Subcutaneous abdominal adipose tissue (tissue), 5 donors: ENCODE measurements around the gene ADCY7.
A peak's percentile ranks its signal among the peaks of the same experiment; 100 is the strongest.

Source experiments
- H3K27ac ChIP-seq: one replicate; pipeline ENCODE4 v1.7.0; 2013; ENCODE audit warnings: low read depth, mild to moderate bottlenecking, inconsistent platforms, low read length, moderate library complexity
- H3K27me3 ChIP-seq, 5 donors: one replicate each; pipeline ENCODE4 v1.7.0; 2013; ENCODE audit warnings: low read length in 5 of 5, inconsistent platforms in 1 of 5; ENCODE audit not compliant: control insufficient read depth in 5 of 5, insufficient read depth in 4 of 5
- H3K36me3 ChIP-seq, 5 donors: one replicate each; pipeline ENCODE4 v1.7.0; 2013; ENCODE audit warnings: low read length in 5 of 5; ENCODE audit not compliant: control insufficient read depth in 5 of 5, insufficient read depth in 5 of 5
- H3K4me1 ChIP-seq, 5 donors: one replicate each; pipeline ENCODE4 v1.7.0; 2013; ENCODE audit warnings: low read length in 5 of 5, mild to moderate bottlenecking in 3 of 5, moderate library complexity in 1 of 5; ENCODE audit not compliant: control insufficient read depth in 5 of 5, insufficient read depth in 5 of 5
- H3K4me3 ChIP-seq, 5 donors: one replicate each; pipeline ENCODE4 v1.7.0; 2013; ENCODE audit warnings: low read length in 5 of 5, low read depth in 1 of 5
- H3K9ac ChIP-seq, 5 donors: one replicate each; pipeline ENCODE4 v1.7.0; 2013; ENCODE audit warnings: low read length in 5 of 5, mild to moderate bottlenecking in 4 of 5, moderate library complexity in 3 of 5
- H3K9me3 ChIP-seq, 5 donors: one replicate each; pipeline ENCODE4 v1.7.0; 2013; ENCODE audit warnings: low read length in 5 of 5; ENCODE audit not compliant: control insufficient read depth in 5 of 5
- donor health status: healthy.
- donor health status: healthy.
- donor health status: healthy.
- donor health status: healthy.
- donor health status: healthy.

The ADCY7 gene

GRCh38 chr16:50267151-50267631 is 840 bp downstream of the ADCY7 start:
- peak overlapping the region in 4 of 5 donors; percentile 45 to 58 (median 57) for H3K4me3 ChIP-seq
- peak overlapping the region; percentile 37 for H3K27ac ChIP-seq
- no peaks in the 10 kb centered on the region for H3K27me3 ChIP-seq
- no peaks in the 10 kb centered on the region for H3K36me3 ChIP-seq
- H3K9ac ChIP-seq = peak overlapping the region in 4 of 5 donors; percentile 16 to 62 (median 37)
- peaks cover 3 to 66% (median 37%) of the 10 kb centered on the region in 5 donors for H3K4me1 ChIP-seq
- H3K9me3 ChIP-seq = no peaks in the 10 kb centered on the region

- Histone ChIP-seq H3K4me1 (peaks cover 2 to 66% (median 41%) of the 10 kb centered on the region in 5 donors), H3K27me3 (no peaks in the 10 kb centered on the region), H3K4me3 (peak overlapping the region in 2 of 5 donors; percentile 58), H3K9me3 (no peaks in the 10 kb centered on the region), H3K9ac (no peak overlapping the region), H3K27ac (no peak overlapping the region), H3K36me3 (no peaks in the 10 kb centered on the region)
Measured at GRCh38 chr16:50267651-50268050, 1.3 kb downstream of the ADCY7 start.

- Histone ChIP-seq H3K4me1 (peaks cover 0 to 66% (median 48%) of the 10 kb centered on the region in 5 donors), H3K4me3 (no peak overlapping the region), H3K27ac (no peak overlapping the region), H3K9me3 (no peaks in the 10 kb centered on the region), H3K9ac (no peak overlapping the region), H3K27me3 (no peaks in the 10 kb centered on the region), H3K36me3 (no peaks in the 10 kb centered on the region)
Measured at GRCh38 chr16:50268352-50268751, 2.0 kb downstream of the ADCY7 start.

GRCh38 chr16:50269061-50269705 is 2.8 kb downstream of the ADCY7 start:
- Histone ChIP-seq H3K4me3 (no peak overlapping the region), H3K9ac (no peak overlapping the region), H3K27me3 (no peaks in the 10 kb centered on the region), H3K4me1 (peaks cover 0 to 72% (median 51%) of the 10 kb centered on the region in 5 donors), H3K27ac (no peak overlapping the region), H3K9me3 (no peaks in the 10 kb centered on the region), H3K36me3 (no peaks in the 10 kb centered on the region)

GRCh38 chr16:50269769-50270509 is 3.6 kb downstream of the ADCY7 start:
- Histone ChIP-seq H3K4me1 (peaks cover 0 to 78% (median 51%) of the 10 kb centered on the region in 5 donors), H3K9me3 (no peaks in the 10 kb centered on the region), H3K27me3 (no peaks in the 10 kb centered on the region), H3K9ac (no peak overlapping the region), H3K4me3 (no peak overlapping the region), H3K36me3 (no peaks in the 10 kb centered on the region), H3K27ac (no peak overlapping the region)

- H3K27me3 ChIP-seq = no peaks in the 10 kb centered on the region
- H3K4me1 ChIP-seq = peaks cover 0 to 80% (median 49%) of the 10 kb centered on the region in 5 donors
- H3K27ac ChIP-seq = no peak overlapping the region
- no peak overlapping the region for H3K4me3 ChIP-seq
- no peak overlapping the region for H3K9ac ChIP-seq
- H3K36me3 ChIP-seq = no peaks in the 10 kb centered on the region
- no peaks in the 10 kb centered on the region for H3K9me3 ChIP-seq
Measured at GRCh38 chr16:50270510-50271147, 4.3 kb downstream of the ADCY7 start.

- Histone ChIP-seq H3K9me3 (no peaks in the 10 kb centered on the region), H3K4me1 (peaks cover 0 to 79% (median 44%) of the 10 kb centered on the region in 5 donors), H3K4me3 (no peak overlapping the region), H3K9ac (no peak overlapping the region), H3K36me3 (no peaks in the 10 kb centered on the region), H3K27ac (no peak overlapping the region), H3K27me3 (no peaks in the 10 kb centered on the region)
Measured at GRCh38 chr16:50271148-50272041, 5.0 kb downstream of the ADCY7 start.

GRCh38 chr16:50272111-50272571 is 5.8 kb downstream of the ADCY7 start:
- Histone ChIP-seq H3K4me1 (peaks cover 0 to 75% (median 38%) of the 10 kb centered on the region in 5 donors), H3K9me3 (no peaks in the 10 kb centered on the region), H3K9ac (no peak overlapping the region), H3K4me3 (no peak overlapping the region), H3K36me3 (no peaks in the 10 kb centered on the region), H3K27me3 (no peaks in the 10 kb centered on the region), H3K27ac (no peak overlapping the region)

- Histone ChIP-seq H3K9ac (no peak overlapping the region), H3K4me1 (peaks cover 0 to 68% (median 31%) of the 10 kb centered on the region in 5 donors), H3K27me3 (no peaks in the 10 kb centered on the region), H3K4me3 (no peak overlapping the region), H3K9me3 (no peaks in the 10 kb centered on the region), H3K27ac (no peak overlapping the region), H3K36me3 (no peaks in the 10 kb centered on the region)
Measured at GRCh38 chr16:50272687-50273381, 6.5 kb downstream of the ADCY7 start.
